EL (cell line): ENCODE data around the gene GALT.

Experiments used
- DNase-seq: peaks from one replicate; pipeline ENCODE4 v3.0.0-alpha.2; 2016

Gene GALT

GRCh38 chr9:34686231-34686630, 39.8 kb downstream of the GALT start:
- no peak for DNase-seq

GRCh38 chr9:34686732-34687131, 40.3 kb downstream of the GALT start:
- no peak for DNase-seq

GRCh38 chr9:34687276-34688030, 41.0 kb downstream of the GALT start:
- no peak for DNase-seq

- DNase-seq = no peak
Measured at GRCh38 chr9:34688329-34689115, 42.0 kb downstream of the GALT start.

GRCh38 chr9:34689116-34689470, 42.6 kb downstream of the GALT start:
- DNase-seq = no peak

- DNase-seq = no peak
Measured at GRCh38 chr9:34689512-34689911, 43.0 kb downstream of the GALT start.

GRCh38 chr9:34690983-34691935, 44.8 kb downstream of the GALT start, which contains the start of gene CCL19:
Gene CCL19 (minus strand): TSS chr9:34691276. CDS start chr9:34691139, 137 bp downstream.
- no peak for DNase-seq

GRCh38 chr9:34691936-34692315, 45.5 kb downstream of the GALT start:
- no peak for DNase-seq

GRCh38 chr9:34693560-34693959, 47.1 kb downstream of the GALT start:
- DNase-seq = no peak

- DNase-seq = no peak
Measured at GRCh38 chr9:34694811-34695210, 48.3 kb downstream of the GALT start.
